OCI-LY3 (cell line): ENCODE measurements around the gene SPATA2.

Experiments used
- H2AFZ ChIP-seq: fragments of 200-600, 300-600 bp; shearing (Covaris generic); 2 replicates; pipeline ENCODE4 v1.6.0; 2014; ENCODE audit warnings: antibody characterized with exemption, low read depth, low read length
- H3K27ac ChIP-seq: fragments of 200-600, 300-600 bp; sonication (generic); 2 replicates; pipeline ENCODE4 v1.5.1; 2014; ENCODE audit warnings: mild to moderate bottlenecking, low read length, moderate library complexity, mixed read lengths
- H3K27me3 ChIP-seq: fragments of 200-600, 300-600 bp; sonication (generic); 2 replicates; pipeline ENCODE4 v1.6.1; 2014; ENCODE audit warnings: low read depth, low read length, mixed read lengths
- H3K36me3 ChIP-seq: fragments of 200-600, 300-600 bp; sonication (generic); replicated peaks from 2 replicates; pipeline ENCODE3; 2014; ENCODE audit warnings: low read depth, low read length, mixed read lengths
- H3K4me1 ChIP-seq: fragments of 300-600, 200-600 bp; sonication (generic); 2 replicates; pipeline ENCODE4 v1.6.1; 2014; ENCODE audit warnings: low read length, mixed read lengths
- H3K4me2 ChIP-seq: fragments of 200-600, 300-600 bp; sonication (generic); 2 replicates; pipeline ENCODE4 v1.6.1; 2014; ENCODE audit warnings: low read length, mixed read lengths
- H3K4me3 ChIP-seq: fragments of 300-600, 200-600 bp; sonication (generic); 2 replicates; pipeline ENCODE4 v1.5.1; 2014; ENCODE audit warnings: antibody characterized with exemption, mild to moderate bottlenecking, low read length, moderate library complexity
- H3K79me2 ChIP-seq: fragments of 300-600, 200-600 bp; shearing (Covaris generic); 2 replicates; pipeline ENCODE4 v1.6.1; 2014; ENCODE audit warnings: mild to moderate bottlenecking, low read length, mixed read lengths
- H3K9ac ChIP-seq: fragments of 300-600, 200-600 bp; shearing (Covaris generic); 2 replicates; pipeline ENCODE4 v1.6.0; 2014; ENCODE audit warnings: mild to moderate bottlenecking, low read length, moderate library complexity
- H3K9me3 ChIP-seq: fragments of 200-600, 300-600 bp; shearing (Covaris generic); 2 replicates; pipeline ENCODE4 v1.6.1; 2014; ENCODE audit warnings: low read length, mixed read lengths; ENCODE audit not compliant: insufficient read depth
- H4K20me1 ChIP-seq: fragments of 200-600, 300-600 bp; sonication (generic); 2 replicates; pipeline ENCODE4 v1.6.1; 2016; ENCODE audit warnings: low read length, mixed read lengths; ENCODE audit not compliant: insufficient read depth
- EZH2phosphoT487 ChIP-seq: fragments of 200-600 bp; shearing (Covaris generic); IDR thresholded peaks from 2 replicates; pipeline ENCODE4 v1.6.1; 2018; ENCODE audit warnings: antibody characterized with exemption, mixed run types, low read depth
- TF ChIP-seq, protein P1 (sequence below): fragments of 200-600, 300-600 bp; sonication (generic); IDR thresholded peaks from 2 replicates; pipeline ENCODE4 v1.5.1; 2014; ENCODE audit warnings: antibody characterized with exemption, low read length, low read depth

The SPATA2 gene

DNA sequence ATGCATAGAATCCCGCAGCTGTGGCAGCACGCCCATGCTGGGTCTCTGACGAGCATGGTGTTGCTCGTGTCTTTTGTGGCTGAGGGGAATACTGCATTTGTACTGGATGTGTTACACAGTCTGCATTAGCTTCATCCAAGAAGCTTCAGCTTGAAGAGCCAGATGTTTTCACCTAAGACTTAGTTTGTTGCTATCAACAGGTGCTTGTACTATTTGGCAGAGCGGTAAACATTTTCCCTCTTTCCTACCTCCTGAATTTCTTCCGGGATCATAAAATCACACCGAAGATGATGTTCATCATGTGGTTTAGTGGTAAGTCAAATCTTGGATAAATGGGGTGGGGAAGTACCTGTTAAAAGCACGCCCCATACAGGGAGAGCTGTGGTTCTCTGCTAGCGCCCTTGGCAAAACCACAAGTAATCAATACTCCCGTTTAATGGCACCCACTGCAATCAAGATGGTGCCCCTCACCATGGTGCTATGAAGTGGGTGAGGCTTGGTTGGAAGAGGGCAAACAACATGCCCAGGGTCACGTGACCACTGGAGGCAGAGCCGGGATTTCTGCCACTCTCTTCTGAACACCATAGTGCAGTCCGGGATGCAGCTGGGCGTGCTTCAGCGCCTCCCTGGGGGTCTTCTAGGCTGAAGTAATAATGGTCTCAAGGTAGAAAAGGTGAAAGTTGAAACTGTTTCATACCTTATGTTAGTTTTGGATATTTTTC lies 34.4 kb downstream of the SPATA2 start:
- H4K20me1 ChIP-seq: no peaks in the 10 kb centered on the region
- H3K27ac ChIP-seq: no peak overlapping the region
- peaks cover 47% of the 10 kb centered on the region for H3K36me3 ChIP-seq
- H3K27me3 ChIP-seq: no peaks in the 10 kb centered on the region
- H3K9me3 ChIP-seq: no peaks in the 10 kb centered on the region
- no peak overlapping the region for H3K4me2 ChIP-seq
- H2AFZ ChIP-seq: no peak overlapping the region
- no peak overlapping the region for H3K9ac ChIP-seq
- no peaks in the 10 kb centered on the region for H3K79me2 ChIP-seq
- H3K4me1 ChIP-seq: no peaks in the 10 kb centered on the region
- no peak for TF ChIP-seq EZH2phosphoT487
- TF ChIP-seq, protein P1, sequence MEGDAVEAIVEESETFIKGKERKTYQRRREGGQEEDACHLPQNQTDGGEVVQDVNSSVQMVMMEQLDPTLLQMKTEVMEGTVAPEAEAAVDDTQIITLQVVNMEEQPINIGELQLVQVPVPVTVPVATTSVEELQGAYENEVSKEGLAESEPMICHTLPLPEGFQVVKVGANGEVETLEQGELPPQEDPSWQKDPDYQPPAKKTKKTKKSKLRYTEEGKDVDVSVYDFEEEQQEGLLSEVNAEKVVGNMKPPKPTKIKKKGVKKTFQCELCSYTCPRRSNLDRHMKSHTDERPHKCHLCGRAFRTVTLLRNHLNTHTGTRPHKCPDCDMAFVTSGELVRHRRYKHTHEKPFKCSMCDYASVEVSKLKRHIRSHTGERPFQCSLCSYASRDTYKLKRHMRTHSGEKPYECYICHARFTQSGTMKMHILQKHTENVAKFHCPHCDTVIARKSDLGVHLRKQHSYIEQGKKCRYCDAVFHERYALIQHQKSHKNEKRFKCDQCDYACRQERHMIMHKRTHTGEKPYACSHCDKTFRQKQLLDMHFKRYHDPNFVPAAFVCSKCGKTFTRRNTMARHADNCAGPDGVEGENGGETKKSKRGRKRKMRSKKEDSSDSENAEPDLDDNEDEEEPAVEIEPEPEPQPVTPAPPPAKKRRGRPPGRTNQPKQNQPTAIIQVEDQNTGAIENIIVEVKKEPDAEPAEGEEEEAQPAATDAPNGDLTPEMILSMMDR: no peak
- no peak overlapping the region for H3K4me3 ChIP-seq

DNA sequence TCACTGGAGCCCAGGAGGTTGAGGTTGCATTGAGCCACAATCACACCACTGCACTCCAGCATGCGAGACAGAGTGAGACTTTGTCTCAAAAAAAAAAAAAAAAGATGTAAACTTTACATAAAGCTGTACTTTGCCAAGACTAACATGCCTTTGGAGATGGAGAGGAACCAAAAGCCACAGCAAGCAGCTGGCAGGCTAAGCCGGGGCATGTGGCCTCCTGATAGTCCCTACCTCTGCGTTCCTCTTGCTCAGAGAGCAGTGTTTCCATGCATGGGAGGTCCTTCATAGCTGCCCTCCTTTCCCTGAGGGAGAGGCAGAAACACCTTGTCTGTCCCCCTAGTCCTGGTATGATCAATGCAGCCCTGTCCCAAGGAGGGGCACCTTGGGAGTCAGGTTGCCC lies 35.2 kb downstream of the SPATA2 start:
- Histone ChIP-seq H2AFZ (no peak overlapping the region), H3K9me3 (no peaks in the 10 kb centered on the region), H3K27ac (no peak overlapping the region), H3K4me3 (no peak overlapping the region), H3K79me2 (no peaks in the 10 kb centered on the region), H4K20me1 (no peaks in the 10 kb centered on the region), H3K9ac (no peak overlapping the region), H3K27me3 (no peaks in the 10 kb centered on the region), H3K4me2 (no peak overlapping the region), H3K36me3 (peaks cover 51% of the 10 kb centered on the region), H3K4me1 (no peaks in the 10 kb centered on the region)
- TF ChIP-seq EZH2phosphoT487: no peak
- TF ChIP-seq, protein P1: no peak

DNA sequence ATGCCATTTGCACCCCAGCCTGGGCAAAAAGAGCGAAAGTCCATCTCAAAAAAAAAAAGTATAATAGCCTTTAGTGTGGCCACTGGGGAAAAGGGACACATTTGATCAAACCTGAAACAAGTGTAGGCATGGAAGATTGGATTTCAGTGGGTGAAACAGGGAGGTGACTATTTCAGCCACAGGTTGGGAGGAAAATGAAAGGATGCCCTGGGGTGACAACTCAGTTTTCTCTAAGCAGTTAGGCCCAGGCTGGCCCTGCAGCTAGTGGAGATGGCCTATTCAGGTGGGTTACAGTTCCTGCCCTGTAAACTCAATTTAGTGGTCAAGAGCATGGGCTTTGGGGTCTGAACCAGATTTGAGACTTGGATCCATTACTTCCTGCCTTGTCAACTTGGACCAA lies 36.4 kb downstream of the SPATA2 start:
- Histone ChIP-seq H3K79me2 (no peaks in the 10 kb centered on the region), H2AFZ (no peak overlapping the region), H3K4me1 (no peaks in the 10 kb centered on the region), H3K27ac (no peak overlapping the region), H3K4me3 (no peak overlapping the region), H3K9ac (no peak overlapping the region), H3K4me2 (no peak overlapping the region), H3K27me3 (no peaks in the 10 kb centered on the region), H3K9me3 (no peaks in the 10 kb centered on the region), H4K20me1 (no peaks in the 10 kb centered on the region), H3K36me3 (peaks cover 52% of the 10 kb centered on the region)
- TF ChIP-seq, protein P1: no peak
- no peak for TF ChIP-seq EZH2phosphoT487

DNA sequence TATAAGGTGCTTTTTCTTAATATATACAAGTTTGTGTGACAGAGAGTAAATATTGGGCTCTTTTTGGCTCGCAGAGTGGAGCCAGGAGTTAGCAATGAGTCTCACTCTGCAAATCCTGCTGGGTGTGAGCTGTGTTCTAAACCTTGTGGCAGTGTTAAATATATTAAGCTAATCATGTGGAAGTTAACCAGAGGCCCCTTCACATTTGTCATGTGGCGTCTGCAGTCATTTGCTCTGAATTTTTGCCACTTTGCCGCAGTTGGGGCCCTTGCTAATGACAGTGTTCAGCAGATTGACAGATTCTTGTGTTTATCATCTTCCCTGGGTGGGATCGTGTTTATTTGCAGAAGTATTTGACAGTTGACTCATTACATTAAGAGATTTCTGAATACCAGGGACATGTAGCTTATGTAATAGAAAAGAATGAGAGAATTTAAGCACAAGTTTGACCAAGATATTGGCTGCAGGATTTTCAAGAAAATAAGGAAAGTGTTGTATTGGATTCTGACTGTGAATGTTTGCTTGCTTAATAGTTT lies 37.9 kb downstream of the SPATA2 start:
- TF ChIP-seq, protein P1: no peak
- no peak for TF ChIP-seq EZH2phosphoT487
- Histone ChIP-seq H3K9me3 (no peaks in the 10 kb centered on the region), H3K79me2 (no peaks in the 10 kb centered on the region), H3K9ac (no peak overlapping the region), H3K4me3 (no peak overlapping the region), H3K27ac (no peak overlapping the region), H2AFZ (no peak overlapping the region), H3K4me2 (no peak overlapping the region), H3K4me1 (no peaks in the 10 kb centered on the region), H3K36me3 (peaks cover 47% of the 10 kb centered on the region), H4K20me1 (no peaks in the 10 kb centered on the region), H3K27me3 (no peaks in the 10 kb centered on the region)
